NCI-H2029 (cell line): ENCODE data around the gene KRTAP10-7.
"Not testable (repeated sequence)": the region's sequence is repeated elsewhere in the genome, so short reads cannot be mapped to it uniquely, and the experiment has no call there.

Source experiments
- DNase-seq: peaks from one replicate; lab custom pipeline; 2025; lab: John Stamatoyannopoulos, UW

The KRTAP10-7 gene

GRCh38 chr21:44600118-44600978 lies at the start of gene KRTAP10-7:
Gene KRTAP10-7 (plus strand): TSS chr21:44600597. CDS start chr21:44600622, 25 bp downstream.
- not testable (repeated sequence) for DNase-seq

- DNase-seq: no peak
These were observed 49.6 kb upstream of the KRTAP10-7 start for GRCh38 chr21:44550807-44551206.

- no peak for DNase-seq
These were observed 48.9 kb upstream of the KRTAP10-7 start, which contains the start of gene KRTAP10-2 for GRCh38 chr21:44551340-44551961. Gene KRTAP10-2 (minus strand): TSS chr21:44551505. CDS start chr21:44551458, 47 bp downstream.

- no peak for DNase-seq
These were observed 48.3 kb upstream of the KRTAP10-7 start for GRCh38 chr21:44552136-44552535.

GRCh38 chr21:44552681-44553080 lies 47.7 kb upstream of the KRTAP10-7 start:
- no peak for DNase-seq

GRCh38 chr21:44555200-44555875 lies 45.1 kb upstream of the KRTAP10-7 start:
- no peak for DNase-seq

GRCh38 chr21:44556879-44557278 lies 43.5 kb upstream of the KRTAP10-7 start:
- no peak for DNase-seq

- DNase-seq: no peak
These were observed 42.7 kb upstream of the KRTAP10-7 start for GRCh38 chr21:44557491-44558328.

GRCh38 chr21:44558329-44558675 lies 42.1 kb upstream of the KRTAP10-7 start:
- DNase-seq: not testable (repeated sequence)

GRCh38 chr21:44558695-44559094 lies 41.7 kb upstream of the KRTAP10-7 start, which contains the start of gene KRTAP10-3:
Gene KRTAP10-3 (minus strand): TSS chr21:44558795. CDS start chr21:44558715, 80 bp downstream.
- DNase-seq: no peak

- no peak for DNase-seq
These were observed 36.3 kb upstream of the KRTAP10-7 start for GRCh38 chr21:44564099-44564498.

- DNase-seq: no peak
These were observed 35.4 kb upstream of the KRTAP10-7 start for GRCh38 chr21:44564886-44565598.

- DNase-seq: no peak
These were observed 34.0 kb upstream of the KRTAP10-7 start for GRCh38 chr21:44566403-44566802.

- DNase-seq: no peak
These were observed 32.8 kb upstream of the KRTAP10-7 start for GRCh38 chr21:44567481-44568171.

- DNase-seq: no peak
These were observed 32.1 kb upstream of the KRTAP10-7 start for GRCh38 chr21:44568261-44568660.

GRCh38 chr21:44568667-44569556 lies 31.5 kb upstream of the KRTAP10-7 start:
- DNase-seq: peak; percentile 59

- no peak for DNase-seq
These were observed 30.4 kb upstream of the KRTAP10-7 start for GRCh38 chr21:44569861-44570517.

GRCh38 chr21:44571296-44571695 lies 29.1 kb upstream of the KRTAP10-7 start:
- no peak for DNase-seq
